ENCODE measurements around the gene HS3ST2. TPM values are rescaled to one million over a fixed set of nuclear protein-coding genes. Genes with fewer than 3 reads are reported as not detected.

HS3ST2 gene
- polyA plus RNA-seq, 2 of the 4 experiments (the other 2 are of a cell fraction), result not detected

- ATAC-seq, result no peak
- no peak for FAIRE-seq
- H3K9me3 ChIP-seq, result no peaks in the 10 kb centered on the region
Observed at GRCh38 chr16:22864375-22864774, 50.4 kb downstream of the HS3ST2 start.

DNA sequence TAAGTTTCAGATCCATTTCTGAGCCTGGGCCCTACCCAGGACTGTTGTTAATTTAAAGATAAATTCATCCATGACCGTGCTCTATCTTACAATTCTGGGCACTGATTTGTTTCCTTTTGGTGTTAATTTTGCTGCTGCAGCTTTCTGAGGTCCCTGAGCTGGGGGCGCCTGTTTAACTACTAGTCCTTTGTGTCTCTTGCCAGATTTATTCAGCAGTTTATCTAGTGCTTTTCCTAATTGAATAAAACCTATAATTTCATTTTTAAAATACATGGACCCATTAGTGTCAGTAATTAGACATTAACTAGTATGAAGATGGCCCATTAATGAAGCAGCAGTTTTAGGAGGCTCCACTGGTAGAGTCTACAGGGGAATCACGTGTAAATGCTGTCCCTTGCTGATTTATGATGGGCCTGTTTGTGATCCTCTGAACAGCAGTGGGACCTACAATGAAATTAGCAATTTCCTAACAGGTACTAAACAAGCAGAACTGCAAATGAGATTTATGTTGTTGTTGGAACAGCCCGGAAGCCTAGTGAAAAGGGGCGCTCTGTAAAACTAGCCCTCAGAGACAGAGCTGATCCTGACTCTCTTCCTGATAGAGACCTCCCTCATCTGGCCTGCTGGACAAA is 54.7 kb downstream of the HS3ST2 start:
- DNase-seq (ENCODE audit: low read depth in 1 of 2, low spot score in 1 of 2) (no peak), ATAC-seq (no peak), FAIRE-seq (no peak)
- POLR2A ChIA-PET, result no interaction called here
- CTCF ChIA-PET, result interaction anchor here (0.9 to 1.3 kb wide), 2 partner anchors 30 to 57 kb away, joined by 3 to 4 read pairs; no protein-coding TSS in a partner anchor
- Histone ChIP-seq H3K4me1 (no peaks in the 10 kb centered on the region), H3K27ac (no peak overlapping the region), H3K4me2 (no peak overlapping the region), H3K4me3 (no peak overlapping the region), H3K9me3 (no peaks in the 10 kb centered on the region)
- 47% methylated on average over 5 of the region's 5 CpGs for WGBS (ENCODE audit: missing lambda C conversion rate)
- TF ChIP-seq TP53 (CRISPR knock-in tag; IDR thresholded peaks at IDR 0.05), result no peak
- TF ChIP-seq E2F6 (IDR thresholded peaks at IDR 0.05; ENCODE audit: borderline replicate concordance, low read depth), result no peak
- no peak for TF ChIP-seq CHD4 (IDR thresholded peaks at IDR 0.05; ENCODE audit: borderline replicate concordance)
- no peak for TF ChIP-seq CTCF (IDR thresholded peaks at IDR 0.05)
- no peak for TF ChIP-seq ELK1 (IDR thresholded peaks at IDR 0.05; ENCODE audit: low read depth, low read length)
- TF ChIP-seq MAFK (IDR thresholded peaks at IDR 0.05; ENCODE audit: partially characterized antibody), result no peak
- TF ChIP-seq ATOH8 (CRISPR knock-in tag; IDR thresholded peaks at IDR 0.05; ENCODE audit: low read depth), result no peak
- no peak for TF ChIP-seq CHD2 (IDR thresholded peaks at IDR 0.05; ENCODE audit: low read length, partially characterized antibody)
- TF ChIP-seq JUN (IDR thresholded peaks at IDR 0.05), result no peak
- no peak for TF ChIP-seq POLR2AphosphoS2 (conservative IDR thresholded peaks at IDR 0.05; ENCODE audit: low read length)
- TF ChIP-seq, protein P1, sequence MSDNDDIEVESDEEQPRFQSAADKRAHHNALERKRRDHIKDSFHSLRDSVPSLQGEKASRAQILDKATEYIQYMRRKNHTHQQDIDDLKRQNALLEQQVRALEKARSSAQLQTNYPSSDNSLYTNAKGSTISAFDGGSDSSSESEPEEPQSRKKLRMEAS (IDR thresholded peaks at IDR 0.05), result no peak
- TF ChIP-seq CEBPB (IDR thresholded peaks at IDR 0.05), result no peak
- no peak for TF ChIP-seq USF2 (IDR thresholded peaks at IDR 0.05)
- no peak for TF ChIP-seq SMC3 (IDR thresholded peaks at IDR 0.05)
- TF ChIP-seq FOXS1 (CRISPR knock-in tag; IDR thresholded peaks at IDR 0.05), result no peak

More at GRCh38 chr16:22864375-22864774, 50.4 kb downstream of the HS3ST2 start:
- ChIA-PET POLR2A (no interaction called here), CTCF (no interaction called here)
- H3K4me3 ChIP-seq, result no peak overlapping the region
- no peak for DNase-seq (ENCODE audit: low read depth in 1 of 2, low spot score in 1 of 2)
- TF ChIP-seq HOXB5 (CRISPR knock-in tag; IDR thresholded peaks at IDR 0.05) (no peak), NFE2L2 (conservative IDR thresholded peaks at IDR 0.05; ENCODE audit: low read length) (no peak), MAFK (IDR thresholded peaks at IDR 0.05; ENCODE audit: partially characterized antibody) (no peak), JUNB (IDR thresholded peaks at IDR 0.05) (no peak), HES2 (IDR thresholded peaks at IDR 0.05) (no peak), CEBPB (IDR thresholded peaks at IDR 0.05) (no peak), ELK1 (IDR thresholded peaks at IDR 0.05; ENCODE audit: low read depth, low read length) (no peak), MAZ (IDR thresholded peaks at IDR 0.05; ENCODE audit: borderline replicate concordance, low read depth, low read length) (no peak), NR3C1 (IDR thresholded peaks at IDR 0.05) (no peak), RARB (CRISPR knock-in tag; IDR thresholded peaks at IDR 0.05) (no peak), RFX5 (IDR thresholded peaks at IDR 0.05) (no peak), CBX2 (IDR thresholded peaks at IDR 0.05; ENCODE audit: borderline replicate concordance, low read depth) (no peak), EP300 (IDR thresholded peaks at IDR 0.05) (no peak)
- TF ChIP-seq, protein P2, sequence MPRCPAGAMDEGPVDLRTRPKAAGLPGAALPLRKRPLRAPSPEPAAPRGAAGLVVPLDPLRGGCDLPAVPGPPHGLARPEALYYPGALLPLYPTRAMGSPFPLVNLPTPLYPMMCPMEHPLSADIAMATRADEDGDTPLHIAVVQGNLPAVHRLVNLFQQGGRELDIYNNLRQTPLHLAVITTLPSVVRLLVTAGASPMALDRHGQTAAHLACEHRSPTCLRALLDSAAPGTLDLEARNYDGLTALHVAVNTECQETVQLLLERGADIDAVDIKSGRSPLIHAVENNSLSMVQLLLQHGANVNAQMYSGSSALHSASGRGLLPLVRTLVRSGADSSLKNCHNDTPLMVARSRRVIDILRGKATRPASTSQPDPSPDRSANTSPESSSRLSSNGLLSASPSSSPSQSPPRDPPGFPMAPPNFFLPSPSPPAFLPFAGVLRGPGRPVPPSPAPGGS (IDR thresholded peaks at IDR 0.05), result no peak
- H3K27ac ChIP-seq, result no peak overlapping the region
- H3K4me2 ChIP-seq, result no peak overlapping the region
- H3K4me1 ChIP-seq, result no peaks in the 10 kb centered on the region

Data from A549 (cell line).